Activated CD4-positive, alpha-beta T cell treated with anti-CD3 and anti-CD28 coated beads, Interleukin-2, Interleukin-6, amounts not matched to agents 100 ng/mL and 50 ng/mL, durations not matched to agents 16 hours and 8 hours (primary cell): ENCODE measurements around the gene TMCO2.
"Not testable (repeated sequence)": the region's sequence is repeated elsewhere in the genome, so short reads cannot be mapped to it uniquely, and the experiment has no call there.

Experiments
- DNase-seq: peaks from one replicate; pipeline ENCODE4 v3.0.0-alpha.2; 2020

Gene TMCO2

GRCh38 chr1:40247655-40248054, at the start of gene TMCO2:
TSS of gene TMCO2 (plus strand) at chr1:40247937. CDS start at chr1:40247994, 57 bp downstream.
- DNase-seq: no peak

DNA sequence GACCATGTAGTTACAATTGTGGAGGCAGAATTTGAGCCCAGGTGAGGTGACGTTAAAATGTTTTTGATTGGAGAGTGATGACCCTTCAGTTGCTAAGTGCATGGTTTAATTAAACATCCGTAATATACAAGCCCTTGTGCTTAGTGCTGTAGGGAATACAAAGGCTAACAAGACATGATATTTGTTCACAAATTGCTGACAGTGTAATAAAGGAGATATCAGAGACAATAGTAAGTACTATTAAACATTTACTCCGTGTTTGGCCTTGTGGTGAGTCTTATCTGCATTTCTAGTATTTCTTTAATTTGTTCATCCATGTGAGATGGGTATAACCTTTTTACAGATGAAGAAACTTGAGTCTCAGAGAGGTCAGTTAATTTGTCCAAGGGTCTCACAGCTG, 48.6 kb upstream of the TMCO2 start:
- DNase-seq: no peak

GRCh38 chr1:40204856-40205255, 42.9 kb upstream of the TMCO2 start:
- DNase-seq: no peak

DNA sequence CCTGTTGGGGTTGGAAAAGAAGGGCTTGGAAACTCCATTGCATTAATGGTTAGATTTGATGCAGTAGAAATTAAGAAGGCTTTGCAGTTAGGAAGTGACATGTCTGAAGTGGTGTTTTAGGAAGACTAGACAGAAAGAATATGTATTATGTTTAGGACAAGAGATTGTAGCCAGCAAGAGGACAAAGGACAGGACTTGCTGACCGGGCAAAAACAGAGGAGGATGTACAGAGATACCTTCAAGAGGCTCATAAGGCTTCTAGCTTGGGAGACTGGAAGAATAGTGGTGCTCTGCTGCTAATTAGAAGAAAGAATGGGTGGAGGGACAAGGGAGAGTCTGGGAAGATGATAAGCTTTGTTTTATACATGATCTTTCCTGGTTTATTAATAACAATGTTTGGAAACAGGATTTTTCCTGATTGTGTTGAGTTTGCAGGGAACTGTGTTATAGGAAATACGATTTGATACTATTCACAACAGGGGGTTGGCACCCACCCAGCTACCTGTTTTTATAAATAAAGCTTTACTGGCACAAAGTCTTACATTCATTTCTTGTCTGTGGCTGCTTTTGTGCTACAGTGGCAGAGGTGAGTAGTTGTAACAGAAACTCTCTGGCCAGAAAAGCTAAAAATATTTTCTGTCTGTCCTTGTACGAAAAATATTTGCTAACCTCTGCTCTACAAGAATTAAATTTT, 37.1 kb upstream of the TMCO2 start:
- DNase-seq: no peak

DNA sequence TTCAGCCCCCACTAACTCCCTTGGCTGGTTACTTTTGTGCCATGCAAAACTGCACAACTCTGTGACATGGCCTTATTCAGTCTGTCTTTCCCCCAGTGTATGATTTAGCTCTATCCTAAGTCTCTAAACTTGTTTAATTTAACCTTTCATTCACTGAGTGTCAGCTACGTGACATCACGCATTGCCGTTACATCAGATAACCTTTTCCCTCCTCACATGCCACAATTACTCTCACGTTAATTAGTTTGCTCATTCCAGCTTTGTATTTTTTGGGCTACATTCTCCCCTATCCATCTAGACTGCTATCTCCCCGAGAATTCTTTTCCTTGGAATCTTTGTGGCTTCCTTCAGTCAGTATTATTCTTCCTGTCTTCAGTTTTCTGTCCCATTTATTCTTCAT, 29.4 kb upstream of the TMCO2 start:
- DNase-seq: no peak

GRCh38 chr1:40221471-40221905, 26.2 kb upstream of the TMCO2 start:
- DNase-seq: not testable (repeated sequence)

DNA sequence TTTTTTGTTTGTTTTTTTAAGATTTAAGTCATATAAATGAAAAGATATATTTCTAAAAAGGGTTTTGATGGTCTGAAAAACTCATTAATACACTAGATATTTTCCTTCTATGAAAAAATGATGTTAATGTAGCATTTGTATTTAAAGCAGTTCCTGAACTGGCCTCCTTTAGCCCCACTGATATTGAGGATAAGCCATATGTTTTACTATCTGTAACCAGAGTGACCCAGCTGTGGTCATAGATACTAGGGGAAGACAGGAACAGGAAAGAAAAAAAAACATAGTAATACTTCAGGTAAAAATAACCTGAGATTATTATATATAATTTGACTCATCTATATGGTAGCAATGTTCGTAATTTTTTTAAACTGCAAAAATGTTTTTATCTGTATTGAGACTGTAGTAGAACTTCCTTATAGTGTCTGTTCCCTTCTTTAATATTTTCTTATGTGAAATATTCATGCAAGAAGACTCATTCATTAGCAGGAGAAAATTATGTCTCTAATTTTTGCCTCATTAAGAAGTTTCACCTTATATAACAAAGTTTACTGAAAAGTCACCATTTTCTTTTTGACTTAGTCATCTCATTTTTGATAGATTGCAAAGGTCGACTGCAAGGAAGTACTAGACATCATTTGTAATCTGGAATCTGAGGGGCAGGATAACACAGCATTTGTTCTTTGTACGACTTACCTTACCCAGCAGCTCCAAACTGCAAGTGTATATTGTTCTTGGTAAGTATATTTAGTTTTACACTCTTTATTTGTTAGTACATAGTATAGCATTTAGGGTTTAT, 25.6 kb upstream of the TMCO2 start:
- DNase-seq: no peak

DNA sequence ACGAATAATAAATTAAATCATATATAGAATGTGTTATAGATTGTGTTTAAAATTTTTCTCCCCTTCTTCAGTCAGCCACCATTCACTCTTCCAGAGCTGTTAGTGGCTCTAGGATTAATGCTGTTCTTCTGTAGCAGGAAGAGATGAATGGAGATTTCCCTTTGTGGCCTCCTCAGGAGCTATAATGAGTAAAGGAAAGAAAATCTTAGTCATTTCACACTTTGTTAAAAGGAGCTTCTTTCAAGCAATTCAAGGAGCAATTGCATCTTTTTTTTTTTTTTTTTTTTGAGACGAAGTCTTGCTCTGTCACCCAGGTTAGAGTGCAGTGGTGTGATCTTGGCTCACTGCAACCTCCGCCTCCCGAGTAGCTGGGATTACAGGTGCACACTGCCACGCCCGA, 23.7 kb upstream of the TMCO2 start:
- peak; percentile 70 for DNase-seq

- DNase-seq: no peak
Measured at GRCh38 chr1:40226192-40226591, 21.5 kb upstream of the TMCO2 start.

DNA sequence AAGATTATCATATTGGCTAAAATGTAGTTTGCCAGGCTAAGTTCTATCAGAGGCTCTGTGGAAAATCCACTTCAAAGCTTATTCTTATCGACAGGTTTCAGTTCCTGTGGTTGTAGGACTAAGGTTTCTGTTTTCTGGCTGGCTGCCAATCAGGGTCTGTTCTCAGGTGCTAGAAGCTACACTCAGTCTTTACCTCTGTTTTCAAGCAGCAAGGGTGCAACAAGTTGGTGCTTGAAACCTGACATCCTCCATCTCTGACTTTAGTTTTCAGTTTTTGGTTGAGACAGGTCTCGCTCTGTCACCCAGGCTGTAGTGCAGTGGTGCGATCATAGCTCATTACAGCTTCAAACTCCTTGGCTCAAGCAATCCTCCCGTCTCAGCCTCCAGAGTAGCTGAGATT, 15.3 kb upstream of the TMCO2 start:
- peak; percentile 88 for DNase-seq

DNA sequence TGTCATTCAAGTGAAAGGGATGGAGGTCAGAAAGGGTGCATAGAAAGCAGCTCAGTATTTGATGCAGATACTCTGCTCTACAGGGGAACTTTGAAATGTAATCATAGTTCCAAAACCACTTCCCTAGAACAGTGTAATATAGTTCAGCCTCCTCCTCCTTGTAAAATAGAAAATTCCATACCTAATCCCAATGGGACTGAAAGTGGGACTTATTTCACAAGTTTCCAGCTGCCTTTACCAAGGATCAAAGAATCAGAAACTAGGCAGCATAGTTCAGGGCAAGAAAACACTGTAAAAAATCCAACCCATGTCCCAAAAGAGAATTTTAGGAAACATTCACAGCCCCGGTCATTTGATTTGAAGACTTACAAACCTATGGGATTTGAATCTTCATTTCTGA, 8.1 kb upstream of the TMCO2 start:
- no peak for DNase-seq

DNA sequence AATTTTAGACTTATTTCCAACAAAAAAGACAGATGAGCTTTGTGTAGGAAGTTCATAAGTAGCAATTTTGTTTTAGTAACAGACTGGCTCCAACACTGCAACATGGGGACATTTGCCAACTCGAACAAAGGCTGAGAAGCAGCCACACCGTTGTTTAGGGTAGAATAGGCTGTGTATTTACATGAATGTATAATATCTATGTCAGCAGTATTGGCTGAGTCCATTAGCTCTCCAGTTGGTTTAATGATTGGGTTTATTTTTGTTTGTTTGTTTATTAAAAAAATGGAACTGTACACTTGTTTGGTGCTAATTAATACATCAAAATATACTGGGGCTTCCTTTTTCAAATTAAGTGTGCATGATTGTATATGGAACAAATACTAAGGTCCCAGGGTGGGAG, 7.3 kb upstream of the TMCO2 start:
- DNase-seq: no peak

GRCh38 chr1:40241362-40241761, 6.4 kb upstream of the TMCO2 start:
- peak; percentile 33 for DNase-seq

GRCh38 chr1:40243351-40243750, 4.4 kb upstream of the TMCO2 start:
- DNase-seq: no peak

- DNase-seq: no peak
Measured at GRCh38 chr1:40244138-40244744, 3.5 kb upstream of the TMCO2 start.

DNA sequence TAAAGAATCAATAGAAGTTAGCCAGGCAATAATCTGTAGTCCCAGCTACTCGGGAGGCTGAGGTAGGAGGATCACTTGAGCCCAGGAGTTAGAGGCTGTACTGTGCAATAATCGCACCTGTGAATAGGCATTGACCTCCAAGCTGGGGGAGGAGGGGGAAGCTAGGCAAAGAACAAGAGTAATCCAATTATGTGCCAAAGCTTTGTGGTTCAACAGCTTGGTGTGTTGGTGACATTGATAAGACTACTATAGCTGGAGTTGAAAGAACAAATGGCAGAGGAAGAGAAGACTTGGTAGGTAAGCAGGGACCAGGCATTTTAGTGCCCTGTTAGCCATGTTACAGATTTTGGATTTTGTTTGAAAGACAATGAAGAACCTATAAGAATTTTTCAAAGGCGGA, 2.1 kb upstream of the TMCO2 start:
- no peak for DNase-seq

DNA sequence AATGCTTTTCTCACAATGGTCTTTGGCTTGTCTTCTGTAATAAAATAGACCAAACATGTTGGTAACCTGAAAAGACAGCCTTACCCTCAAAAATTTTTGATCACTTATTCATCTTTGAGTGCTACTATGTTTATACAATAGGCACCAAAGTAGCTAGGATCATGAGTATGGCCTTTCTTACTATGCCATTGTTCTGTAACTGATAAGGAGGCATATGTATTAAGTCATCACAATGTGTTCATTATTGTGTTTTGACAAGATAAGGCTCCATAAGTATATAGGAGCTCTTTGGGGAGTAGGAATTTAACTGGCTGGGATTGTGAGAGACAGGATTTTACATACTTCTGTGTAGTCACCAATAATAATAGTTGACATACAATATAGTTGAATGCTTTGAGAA, 675 bp downstream of the TMCO2 start:
- no peak for DNase-seq

DNA sequence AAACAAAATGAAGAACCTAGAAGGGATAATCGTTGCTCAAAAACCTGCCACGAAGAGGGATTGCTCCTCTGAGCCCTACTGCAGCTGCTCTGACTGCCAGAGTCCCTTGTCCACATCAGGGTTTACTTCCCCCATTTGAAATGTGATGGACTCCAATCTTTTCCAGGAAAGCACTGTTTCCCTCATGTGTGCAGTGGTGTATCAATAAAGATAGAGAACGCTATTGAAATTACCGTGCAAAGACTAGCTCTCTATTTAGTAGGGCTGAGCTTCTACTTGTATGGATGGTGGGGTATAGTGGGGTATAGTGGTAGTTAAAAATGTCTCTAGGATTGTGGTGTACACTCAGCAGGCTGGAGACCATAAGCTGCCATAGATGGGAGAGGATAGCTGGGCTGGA, 3.7 kb downstream of the TMCO2 start:
- no peak for DNase-seq

GRCh38 chr1:40252601-40253000, 4.9 kb downstream of the TMCO2 start:
- no peak for DNase-seq

DNA sequence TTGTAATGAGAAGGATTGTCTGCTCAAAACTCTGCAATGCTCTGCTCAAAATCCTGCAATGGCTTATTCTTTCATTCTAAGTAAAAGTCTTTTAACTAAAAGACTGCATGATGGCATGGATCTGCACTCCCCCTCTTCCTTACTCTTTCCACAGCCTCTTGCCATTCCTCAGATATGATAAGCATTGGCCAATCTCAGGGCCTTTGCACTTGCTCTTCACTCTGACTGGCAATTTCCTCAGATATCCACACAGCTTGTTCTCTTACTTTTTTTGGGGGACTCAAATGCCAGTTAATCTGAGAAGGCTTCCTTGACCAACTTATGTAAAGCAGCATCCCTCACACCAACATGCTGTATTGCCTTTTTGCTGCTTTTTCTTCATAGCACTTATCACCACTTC, 7.5 kb downstream of the TMCO2 start:
- no peak for DNase-seq

GRCh38 chr1:40256401-40257084, 8.8 kb downstream of the TMCO2 start:
- no peak for DNase-seq

DNA sequence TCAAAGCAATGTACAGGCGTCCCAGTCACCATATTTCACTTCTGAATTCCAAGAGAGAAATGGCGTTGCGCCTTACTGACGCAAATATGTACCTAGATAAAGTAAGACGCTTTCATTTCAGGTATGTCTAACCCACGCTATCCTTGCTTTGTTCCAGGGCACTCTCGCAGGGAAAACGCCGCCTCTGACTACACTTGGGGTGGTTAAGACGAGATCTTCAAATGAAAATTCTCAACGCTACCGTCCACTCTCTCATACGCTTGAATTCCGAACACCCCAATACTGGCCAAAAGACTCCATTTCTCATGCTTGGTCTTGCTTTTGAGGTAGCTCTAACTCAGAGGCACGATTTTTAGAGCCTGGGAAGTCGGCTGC, 9.6 kb downstream of the TMCO2 start:
- no peak for DNase-seq

DNA sequence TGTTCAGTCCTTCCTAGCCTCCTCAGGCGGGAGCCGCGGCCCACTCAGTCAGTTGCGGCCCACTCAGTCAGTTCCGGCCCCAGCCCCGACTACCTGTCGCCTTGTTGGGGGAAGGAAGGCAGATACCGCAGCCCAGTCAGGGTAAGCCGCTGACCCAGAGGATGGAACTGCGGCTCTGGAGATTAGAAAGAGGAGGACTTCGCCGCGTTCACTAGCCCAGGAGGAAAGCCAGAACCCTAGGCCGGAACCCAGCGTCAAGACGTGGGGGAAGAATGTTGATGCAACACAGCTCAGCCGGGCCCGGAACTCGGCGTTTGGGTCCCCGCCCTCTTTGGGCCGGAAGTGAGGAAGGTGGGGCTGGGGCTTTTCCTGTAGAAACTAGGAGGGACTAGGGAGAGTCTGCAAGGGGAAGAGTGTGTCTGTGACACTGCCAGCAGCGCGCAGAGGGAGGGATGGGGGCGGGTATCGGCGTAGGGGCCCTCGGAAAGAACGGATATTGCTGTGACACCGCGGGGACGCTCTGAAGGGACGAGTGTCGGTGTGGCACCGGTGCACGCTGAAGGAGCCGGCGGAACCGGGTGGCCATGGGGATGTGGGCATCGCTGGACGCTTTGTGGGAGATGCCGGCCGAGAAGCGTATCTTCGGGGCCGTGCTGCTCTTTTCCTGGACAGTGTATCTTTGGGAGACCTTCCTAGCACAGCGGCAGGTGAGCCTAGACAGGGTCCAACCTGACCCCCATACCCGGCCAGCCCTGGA, 10.1 kb downstream of the TMCO2 start, which contains the start of gene ZMPSTE24:
TSS of gene ZMPSTE24 (plus strand) at position 549 of the 757 bp plus-strand sequence. CDS start at position 585, 36 bp downstream.
- peak; percentile 98 for DNase-seq
